ENCODE results near the gene MRPS12. TPM values are rescaled to one million over a fixed set of nuclear protein-coding genes. Genes with fewer than 3 reads are reported as not detected.

MRPS12 gene
- total RNA-seq, 4 donors from 2014 or later = 16.9 to 83.8 (median 19.2) TPM

DNA sequence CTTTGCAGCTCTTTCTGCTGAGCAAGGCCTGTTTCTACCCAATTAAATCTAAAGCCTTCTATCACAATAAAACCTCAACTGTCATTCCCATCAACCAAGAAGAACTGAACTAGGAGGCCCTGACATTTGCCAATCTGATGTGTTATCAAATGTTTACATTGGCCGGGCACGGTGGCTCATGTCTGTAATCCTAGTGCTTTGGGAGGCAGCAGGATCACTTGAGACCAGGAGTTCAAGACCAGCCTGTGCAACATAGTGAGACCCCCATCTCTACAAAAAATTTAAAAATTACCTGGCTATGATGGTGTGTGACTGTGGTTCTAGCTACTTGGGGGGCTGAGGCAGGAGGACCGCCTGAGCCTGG, 47.6 kb downstream of the MRPS12 start:
- intact Hi-C loops (cut with DNase I; ENCODE audit: low total_unique reads) = no loop called here
- H3K27me3 ChIP-seq = no peaks in the 10 kb centered on the region
- H3K9me3 ChIP-seq = no peaks in the 10 kb centered on the region
- no peaks in the 10 kb centered on the region for H3K4me1 ChIP-seq
- no peak overlapping the region for H3K4me3 ChIP-seq
- DNase-seq = no peak
- no peak for TF ChIP-seq CTCF (IDR thresholded peaks at IDR 0.05)
- no peak for TF ChIP-seq POLR2A (IDR thresholded peaks at IDR 0.05)
- no peak overlapping the region for H3K27ac ChIP-seq
- no peaks in the 10 kb centered on the region for H3K36me3 ChIP-seq

GRCh38 chr19:38979812-38980211, 49.1 kb downstream of the MRPS12 start:
- H3K36me3 ChIP-seq = no peaks in the 10 kb centered on the region
- H3K9me3 ChIP-seq = no peaks in the 10 kb centered on the region
- TF ChIP-seq CTCF (IDR thresholded peaks at IDR 0.05) = no peak
- TF ChIP-seq POLR2A (IDR thresholded peaks at IDR 0.05) = no peak
- no peaks in the 10 kb centered on the region for H3K27me3 ChIP-seq
- H3K27ac ChIP-seq = no peak overlapping the region
- H3K4me1 ChIP-seq = no peaks in the 10 kb centered on the region
- H3K4me3 ChIP-seq = no peak overlapping the region
- no peak for DNase-seq
- intact Hi-C loops (cut with DNase I; ENCODE audit: low total_unique reads) = no loop called here

GRCh38 chr19:38980583-38981374, 50.0 kb downstream of the MRPS12 start:
- no peak overlapping the region for H3K4me3 ChIP-seq
- DNase-seq = no peak
- H3K9me3 ChIP-seq = no peaks in the 10 kb centered on the region
- no peaks in the 10 kb centered on the region for H3K36me3 ChIP-seq
- no peak overlapping the region for H3K27ac ChIP-seq
- H3K4me1 ChIP-seq = no peaks in the 10 kb centered on the region
- no peaks in the 10 kb centered on the region for H3K27me3 ChIP-seq
- intact Hi-C loops (cut with DNase I; ENCODE audit: low total_unique reads) = no loop called here
- TF ChIP-seq CTCF (IDR thresholded peaks at IDR 0.05) (no peak), POLR2A (IDR thresholded peaks at IDR 0.05) (no peak)

Other genes starting within 250 kb of the MRPS12 start
- 1 to 10 TPM in 2 of 4 donors, under 1 TPM in 1, not detected in 1; 0.83 to 8.4 (median 8.2) TPM for gene CAPN12, start 186.5 kb upstream of the MRPS12 start, total RNA-seq
- gene LGALS7, start 157.4 kb upstream of the MRPS12 start, total RNA-seq = 1 to 10 TPM in 1 of 4 donors, not detected in 3; 2.6 TPM
- gene LGALS7B, start 141.7 kb upstream of the MRPS12 start, total RNA-seq = 1 to 10 TPM in 2 of 4 donors, not detected in 2; 1.1 to 6.2 TPM
- 1 to 10 TPM in 2 of 4 donors, under 1 TPM in 1, not detected in 1; 0.51 to 4.7 (median 3.6) TPM for gene LGALS4, start 118.0 kb upstream of the MRPS12 start, total RNA-seq
- 100 to 1,000 TPM in 1 of 4 donors, 10 to 100 TPM in 3; 27.7 to 188 (median 70.3) TPM for gene ECH1, start 99.2 kb upstream of the MRPS12 start, total RNA-seq
- 100 to 1,000 TPM in 2 of 4 donors, 10 to 100 TPM in 2; 65.8 to 353 (median 177) TPM for gene HNRNPL, start 81.0 kb upstream of the MRPS12 start, total RNA-seq
- 100 to 1,000 TPM in 1 of 4 donors, 1 to 10 TPM in 3; 3.3 to 308 (median 5.0) TPM for gene RINL, start 52.7 kb upstream of the MRPS12 start, total RNA-seq
- gene SIRT2, start 31.3 kb upstream of the MRPS12 start, total RNA-seq = 100 to 1,000 TPM in 2 of 4 donors, 10 to 100 TPM in 2; 46.0 to 171 (median 80.2) TPM
- 10 to 100 TPM in 3 of 4 donors, 1 to 10 TPM in 1; 5.2 to 37.4 (median 19.4) TPM for gene NFKBIB, start 31.0 kb upstream of the MRPS12 start, total RNA-seq
- 1 to 10 TPM in 1 of 4 donors, under 1 TPM in 1, not detected in 2; 0.43 to 1.2 TPM for gene CCER2, start 18.8 kb upstream of the MRPS12 start, total RNA-seq
- gene SARS2, start 181 bp upstream of the MRPS12 start, total RNA-seq = 10 to 100 TPM in 2 of 4 donors, 1 to 10 TPM in 2; 1.3 to 18.4 (median 10.6) TPM
- 10 to 100 TPM in 3 of 4 donors, 1 to 10 TPM in 1; 3.8 to 47.6 (median 36.7) TPM for gene FBXO17, start 44.8 kb downstream of the MRPS12 start, total RNA-seq
- gene FBXO27, start 101.6 kb downstream of the MRPS12 start, total RNA-seq = 10 to 100 TPM in 1 of 4 donors, 1 to 10 TPM in 3; 3.4 to 11.3 (median 7.8) TPM
- under 1 TPM in 1 of 4 donors, not detected in 3; 0.55 TPM for gene ACP7, start 153.4 kb downstream of the MRPS12 start, total RNA-seq
- gene PAK4, start 194.8 kb downstream of the MRPS12 start, total RNA-seq = 10 to 100 TPM in 3 of 4 donors, under 1 TPM in 1; 0.26 to 57.4 (median 24.3) TPM